ENCODE measurements around the gene ALK. TPM values are rescaled to one million over a fixed set of nuclear protein-coding genes. Genes with fewer than 3 reads are reported as not detected.

Gene ALK
- total RNA-seq, 1 experiment from 2014 or later: 0.87 TPM

DNA sequence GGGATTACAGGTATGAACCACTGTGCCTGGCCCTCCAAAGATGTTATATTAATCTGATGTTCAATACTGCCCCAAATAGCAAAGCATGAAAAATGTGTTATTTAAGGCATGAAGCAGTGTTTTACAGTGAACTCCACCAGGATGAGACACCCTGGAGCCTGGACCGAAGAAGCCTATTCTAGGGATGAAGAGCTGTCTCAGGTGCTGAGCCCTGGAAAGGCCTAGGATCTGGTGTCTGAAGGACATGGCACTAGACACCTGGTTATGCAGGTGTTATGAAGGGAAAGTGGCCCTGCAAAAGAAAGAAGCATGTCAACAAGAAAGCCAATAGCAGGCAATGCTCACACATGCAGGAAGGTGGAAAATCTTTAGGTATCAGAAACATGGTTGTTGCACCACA, 431.8 kb downstream of the ALK start:
- intact Hi-C loops (cut with micrococcal nuclease): no loop called here
- H3K4me3 ChIP-seq (ENCODE audit: low read length): no peak overlapping the region
- H3K9ac ChIP-seq (ENCODE audit: low read length): no peak overlapping the region
- DNase-seq (no peak), ATAC-seq (no peak)
- no peaks in the 10 kb centered on the region for H4K20me1 ChIP-seq (ENCODE audit: low read length)
- POLR2A ChIA-PET (ENCODE audit: unreplicated experiment): no interaction called here
- H3K36me3 ChIP-seq (ENCODE audit: low read depth, low read length): no peaks in the 10 kb centered on the region
- H2AFZ ChIP-seq (ENCODE audit: low read length): no peak overlapping the region
- no peak overlapping the region for H3K27ac ChIP-seq (ENCODE audit: low read length)
- H3K9me2 ChIP-seq (replicated peaks; ENCODE audit: low read length): no peaks in the 10 kb centered on the region
- H3K79me2 ChIP-seq (ENCODE audit: low read length): no peaks in the 10 kb centered on the region
- CTCF ChIA-PET: no interaction called here
- H3K4me2 ChIP-seq (ENCODE audit: low read length): no peak overlapping the region
- no peaks in the 10 kb centered on the region for H3K27me3 ChIP-seq (ENCODE audit: low read length)
- H3F3A ChIP-seq (ENCODE audit: low read length, unreplicated experiment): no peaks in the 10 kb centered on the region
- H3K4me1 ChIP-seq (ENCODE audit: insufficient read depth, low read length): no peaks in the 10 kb centered on the region
- TF ChIP-seq EZH2 (IDR thresholded peaks at IDR 0.05; ENCODE audit: low read length, unreplicated experiment) (no peak), EZH2phosphoT487 (IDR thresholded peaks at IDR 0.05; ENCODE audit: borderline replicate concordance, low read length) (no peak)
- TF ChIP-seq, protein P1, sequence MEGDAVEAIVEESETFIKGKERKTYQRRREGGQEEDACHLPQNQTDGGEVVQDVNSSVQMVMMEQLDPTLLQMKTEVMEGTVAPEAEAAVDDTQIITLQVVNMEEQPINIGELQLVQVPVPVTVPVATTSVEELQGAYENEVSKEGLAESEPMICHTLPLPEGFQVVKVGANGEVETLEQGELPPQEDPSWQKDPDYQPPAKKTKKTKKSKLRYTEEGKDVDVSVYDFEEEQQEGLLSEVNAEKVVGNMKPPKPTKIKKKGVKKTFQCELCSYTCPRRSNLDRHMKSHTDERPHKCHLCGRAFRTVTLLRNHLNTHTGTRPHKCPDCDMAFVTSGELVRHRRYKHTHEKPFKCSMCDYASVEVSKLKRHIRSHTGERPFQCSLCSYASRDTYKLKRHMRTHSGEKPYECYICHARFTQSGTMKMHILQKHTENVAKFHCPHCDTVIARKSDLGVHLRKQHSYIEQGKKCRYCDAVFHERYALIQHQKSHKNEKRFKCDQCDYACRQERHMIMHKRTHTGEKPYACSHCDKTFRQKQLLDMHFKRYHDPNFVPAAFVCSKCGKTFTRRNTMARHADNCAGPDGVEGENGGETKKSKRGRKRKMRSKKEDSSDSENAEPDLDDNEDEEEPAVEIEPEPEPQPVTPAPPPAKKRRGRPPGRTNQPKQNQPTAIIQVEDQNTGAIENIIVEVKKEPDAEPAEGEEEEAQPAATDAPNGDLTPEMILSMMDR (conservative IDR thresholded peaks at IDR 0.05; ENCODE audit: low read depth, low read length): no peak
- no TSS peak for BruUV-seq (replicated peaks)
- no peaks in the 10 kb centered on the region for H3K9me3 ChIP-seq (ENCODE audit: low read length)

DNA sequence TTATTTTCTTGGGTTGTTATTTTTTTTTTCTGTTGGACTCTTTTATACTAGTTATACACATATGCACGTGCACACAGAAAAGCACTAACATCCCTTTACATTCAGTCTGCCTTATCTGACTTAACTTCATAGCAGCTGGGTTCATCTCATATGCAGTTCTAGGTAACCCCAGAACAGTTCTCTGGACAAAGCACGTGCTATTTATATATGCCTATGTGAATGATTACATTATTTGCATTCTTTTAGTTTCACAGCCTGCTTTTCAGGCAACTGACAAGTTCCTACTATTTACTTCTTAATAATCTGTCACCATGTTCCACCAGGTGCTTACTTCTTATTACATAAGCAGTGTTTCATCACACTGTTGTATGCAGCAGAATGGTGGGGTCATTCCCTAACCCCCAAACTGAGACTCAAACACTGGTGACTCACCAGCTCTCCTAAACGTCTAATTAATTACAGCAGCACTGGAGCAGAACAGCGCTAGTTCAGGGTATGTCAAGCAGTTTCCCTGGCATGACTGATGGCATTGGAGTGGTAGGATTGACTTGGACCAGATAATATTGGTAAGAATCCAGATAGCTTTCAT, 433.3 kb downstream of the ALK start:
- H4K20me1 ChIP-seq (ENCODE audit: low read length): no peaks in the 10 kb centered on the region
- TF ChIP-seq EZH2 (IDR thresholded peaks at IDR 0.05; ENCODE audit: low read length, unreplicated experiment): no peak
- no peak for TF ChIP-seq EZH2phosphoT487 (IDR thresholded peaks at IDR 0.05; ENCODE audit: borderline replicate concordance, low read length)
- TF ChIP-seq, protein P1 (conservative IDR thresholded peaks at IDR 0.05; ENCODE audit: low read depth, low read length): no peak
- intact Hi-C loops (cut with micrococcal nuclease): no loop called here
- CTCF ChIA-PET: no interaction called here
- no peak overlapping the region for H3K9ac ChIP-seq (ENCODE audit: low read length)
- H3K9me3 ChIP-seq (ENCODE audit: low read length): no peaks in the 10 kb centered on the region
- H3K79me2 ChIP-seq (ENCODE audit: low read length): no peaks in the 10 kb centered on the region
- no peak for DNase-seq
- no peaks in the 10 kb centered on the region for H3K4me1 ChIP-seq (ENCODE audit: insufficient read depth, low read length)
- no peak for ATAC-seq
- H3K4me3 ChIP-seq (ENCODE audit: low read length): no peak overlapping the region
- no peak overlapping the region for H2AFZ ChIP-seq (ENCODE audit: low read length)
- H3K36me3 ChIP-seq (ENCODE audit: low read depth, low read length): no peaks in the 10 kb centered on the region
- no peak overlapping the region for H3K27ac ChIP-seq (ENCODE audit: low read length)
- no peaks in the 10 kb centered on the region for H3K27me3 ChIP-seq (ENCODE audit: low read length)
- no peaks in the 10 kb centered on the region for H3F3A ChIP-seq (ENCODE audit: low read length, unreplicated experiment)
- POLR2A ChIA-PET (ENCODE audit: unreplicated experiment): no interaction called here
- no peaks in the 10 kb centered on the region for H3K9me2 ChIP-seq (replicated peaks; ENCODE audit: low read length)
- BruUV-seq (replicated peaks): no TSS peak
- H3K4me2 ChIP-seq (ENCODE audit: low read length): no peak overlapping the region

DNA sequence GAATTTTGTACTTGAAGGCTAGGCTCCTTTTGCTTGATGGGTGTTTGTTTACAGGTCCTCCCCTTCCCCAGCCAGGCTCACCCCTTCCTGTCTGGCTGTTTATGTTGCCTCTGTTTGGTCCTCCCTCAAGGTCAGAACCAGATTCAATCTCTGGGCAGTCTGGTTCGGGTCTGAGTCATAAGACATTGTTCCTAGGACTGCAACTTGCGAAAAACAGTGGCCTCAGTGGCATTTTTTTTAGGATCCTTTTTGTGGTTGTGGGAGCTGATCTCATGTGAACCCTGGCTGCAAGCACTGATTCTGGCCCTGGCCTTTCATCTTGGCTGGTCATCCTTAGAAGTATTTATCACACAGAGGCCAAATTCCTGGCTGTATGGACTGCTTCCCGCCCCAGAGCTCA, 435.8 kb downstream of the ALK start:
- no TSS peak for BruUV-seq (replicated peaks)
- Histone ChIP-seq H3K79me2 (ENCODE audit: low read length) (no peaks in the 10 kb centered on the region), H3K36me3 (ENCODE audit: low read depth, low read length) (no peaks in the 10 kb centered on the region), H3F3A (ENCODE audit: low read length, unreplicated experiment) (no peaks in the 10 kb centered on the region), H3K27me3 (ENCODE audit: low read length) (no peaks in the 10 kb centered on the region), H3K4me3 (ENCODE audit: low read length) (no peak overlapping the region), H3K4me1 (ENCODE audit: insufficient read depth, low read length) (no peaks in the 10 kb centered on the region), H3K9ac (ENCODE audit: low read length) (no peak overlapping the region), H4K20me1 (ENCODE audit: low read length) (no peaks in the 10 kb centered on the region), H2AFZ (ENCODE audit: low read length) (no peak overlapping the region), H3K9me3 (ENCODE audit: low read length) (no peaks in the 10 kb centered on the region), H3K27ac (ENCODE audit: low read length) (no peak overlapping the region), H3K4me2 (ENCODE audit: low read length) (no peak overlapping the region), H3K9me2 (replicated peaks; ENCODE audit: low read length) (no peaks in the 10 kb centered on the region)
- no peak for DNase-seq
- no peak for ATAC-seq
- TF ChIP-seq EZH2phosphoT487 (IDR thresholded peaks at IDR 0.05; ENCODE audit: borderline replicate concordance, low read length) (no peak), EZH2 (IDR thresholded peaks at IDR 0.05; ENCODE audit: low read length, unreplicated experiment) (no peak)
- TF ChIP-seq, protein P1 (conservative IDR thresholded peaks at IDR 0.05; ENCODE audit: low read depth, low read length): no peak
- intact Hi-C loops (cut with micrococcal nuclease): no loop called here
- CTCF ChIA-PET: no interaction called here
- POLR2A ChIA-PET (ENCODE audit: unreplicated experiment): no interaction called here
